GM19351 (cell line): ENCODE data around the gene CD1D.

Experiments used
- ATAC-seq: cut with Tn5 transposase; IDR thresholded peaks from one replicate; pipeline ENCODE4 v1.9.1; 2021; ENCODE audit warnings: mild to moderate bottlenecking, moderate library complexity; ENCODE audit not compliant: unreplicated experiment

The CD1D gene

GRCh38 chr1:158180741-158181576, at the start of gene CD1D:
CD1D (plus strand) TSS chr1:158180895; CDS start chr1:158181102, 207 bp downstream.
- ATAC-seq, result peak; percentile 33

- no peak for ATAC-seq
These were observed 49.5 kb upstream of the CD1D start for GRCh38 chr1:158131217-158131616.

- no peak for ATAC-seq
These were observed 39.9 kb upstream of the CD1D start for GRCh38 chr1:158140764-158141192.

- ATAC-seq, result no peak
These were observed 35.4 kb upstream of the CD1D start for GRCh38 chr1:158145173-158145719.

- ATAC-seq, result no peak
These were observed 34.5 kb upstream of the CD1D start for GRCh38 chr1:158146165-158146564.

GRCh38 chr1:158146739-158147138, 34.0 kb upstream of the CD1D start:
- ATAC-seq, result no peak

- no peak for ATAC-seq
These were observed 33.3 kb upstream of the CD1D start for GRCh38 chr1:158147401-158147800.

GRCh38 chr1:158147869-158148268, 32.8 kb upstream of the CD1D start:
- ATAC-seq, result no peak

- no peak for ATAC-seq
These were observed 32.2 kb upstream of the CD1D start for GRCh38 chr1:158148468-158148867.

- peak; percentile 8 for ATAC-seq
These were observed 31.5 kb upstream of the CD1D start for GRCh38 chr1:158149175-158149574.

GRCh38 chr1:158149577-158150269, 31.0 kb upstream of the CD1D start:
- peak; percentile 77 for ATAC-seq

- no peak for ATAC-seq
These were observed 30.2 kb upstream of the CD1D start for GRCh38 chr1:158150523-158150922.

- ATAC-seq, result no peak
These were observed 27.5 kb upstream of the CD1D start for GRCh38 chr1:158153179-158153578.

GRCh38 chr1:158153746-158154444, 26.8 kb upstream of the CD1D start:
- ATAC-seq, result no peak

GRCh38 chr1:158154501-158154900, 26.2 kb upstream of the CD1D start:
- no peak for ATAC-seq

GRCh38 chr1:158155673-158156072, 25.0 kb upstream of the CD1D start:
- no peak for ATAC-seq

- no peak for ATAC-seq
These were observed 21.1 kb upstream of the CD1D start for GRCh38 chr1:158159597-158159996.

GRCh38 chr1:158161446-158161845, 19.2 kb upstream of the CD1D start:
- no peak for ATAC-seq

GRCh38 chr1:158163000-158163947, 17.4 kb upstream of the CD1D start:
- peak; percentile 99 for ATAC-seq

GRCh38 chr1:158169105-158169504, 11.6 kb upstream of the CD1D start:
- no peak for ATAC-seq
